HEK293 (cell line): ENCODE results near the gene SLC2A5.

Source experiments
- CTCF ChIA-PET: fragments of 350-600 bp; formaldehyde crosslinking; extraction: SDS; loops from one replicate; lab custom pipeline; 2021; ENCODE audit warnings: antibody characterized with exemption; lab: Yijun Ruan, JAX
- POLR2A ChIA-PET: fragments of 300-600 bp; formaldehyde crosslinking; extraction: SDS; loops from one replicate; lab custom pipeline; 2020; ENCODE audit warnings: antibody characterized with exemption, inconsistent platforms; lab: Yijun Ruan, JAX
- H3K27ac ChIP-seq: fragments of 200-500 bp; sonication (Bioruptor generic); 2 replicates; pipeline ENCODE4 v1.5.1; 2014; ENCODE audit warnings: low read depth, low read length, control low read depth, inconsistent platforms; ENCODE audit errors: extremely low read depth
- H3K36me3 ChIP-seq, 2 experiments: fragments of 200-500 bp in 1 of 2; sonication (Bioruptor generic) in 1 of 2; 1 replicate in 1 of 2; 2 replicates in 1 of 2; pipeline ENCODE4 v1.5.1; 2014 to 2017; ENCODE audit warnings: inconsistent platforms in 2 of 2, low read length in 2 of 2; ENCODE audit not compliant: control insufficient read depth in 2 of 2, insufficient read depth in 1 of 2
- H3K4me1 ChIP-seq: fragments of 200-500 bp; sonication (Bioruptor generic); 2 replicates; pipeline ENCODE4 v1.5.1; 2014; ENCODE audit warnings: mild to moderate bottlenecking, low read length, inconsistent platforms; ENCODE audit not compliant: control insufficient read depth, insufficient read depth
- H3K4me3 ChIP-seq: 2 replicates; pipeline ENCODE4 v1.5.1; 2011; ENCODE audit warnings: low read depth, mild to moderate bottlenecking, control low read depth, low read length, moderate library complexity
- H3K9me3 ChIP-seq: fragments of 200-500 bp; sonication (Bioruptor generic); 2 replicates; pipeline ENCODE4 v1.5.1; 2014; ENCODE audit warnings: low read depth, low read length, inconsistent platforms; ENCODE audit not compliant: control insufficient read depth, insufficient read depth
- CTCF ChIP-seq: fragments of 450-650 bp; formaldehyde crosslinking; IDR thresholded peaks from 2 replicates; pipeline ENCODE4 v1.5.1; 2016; ENCODE audit warnings: missing biosample characterization, missing genetic modification characterization
- OSR2 ChIP-seq: fragments of 450-650 bp; formaldehyde crosslinking; IDR thresholded peaks from 2 replicates; pipeline ENCODE4 v1.5.1; 2016; ENCODE audit warnings: missing biosample characterization, missing genetic modification characterization
- TCF7L2 ChIP-seq: IDR thresholded peaks from 2 replicates; pipeline ENCODE4 v1.6.1; 2011; ENCODE audit warnings: low read depth, mild to moderate bottlenecking, inconsistent platforms, low read length, moderate library complexity, borderline replicate concordance
- ZBTB10 ChIP-seq: fragments of 450-650 bp; formaldehyde crosslinking; IDR thresholded peaks from 2 replicates; pipeline ENCODE4 v1.5.1; 2016; ENCODE audit warnings: missing biosample characterization, missing genetic modification characterization
- ZNF354C ChIP-seq: fragments of 450-650 bp; formaldehyde crosslinking; IDR thresholded peaks from 2 replicates; pipeline ENCODE4 v1.5.1; 2016; ENCODE audit warnings: missing biosample characterization, missing genetic modification characterization, low read depth, borderline replicate concordance
- ZNF366 ChIP-seq: fragments of 450-650 bp; formaldehyde crosslinking; conservative IDR thresholded peaks from 2 replicates; pipeline ENCODE4 v1.5.1; 2016; ENCODE audit warnings: missing biosample characterization, missing genetic modification characterization
- ZNF398 ChIP-seq: fragments of 450-650 bp; formaldehyde crosslinking; IDR thresholded peaks from 2 replicates; pipeline ENCODE4 v1.5.1; 2017; ENCODE audit warnings: missing biosample characterization, missing genetic modification characterization
- ZNF426 ChIP-seq: fragments of 450-650 bp; formaldehyde crosslinking; IDR thresholded peaks from 2 replicates; pipeline ENCODE4 v1.5.1; 2017; ENCODE audit warnings: missing biosample characterization, missing genetic modification characterization, mild to moderate bottlenecking, inconsistent platforms, moderate library complexity
- ZNF513 ChIP-seq: fragments of 450-650 bp; IDR thresholded peaks from 2 replicates; pipeline ENCODE4 v1.5.1; 2018; ENCODE audit warnings: missing biosample characterization, missing genetic modification characterization
- ZNF514 ChIP-seq: fragments of 450-650 bp; formaldehyde crosslinking; IDR thresholded peaks from 2 replicates; pipeline ENCODE4 v1.5.1; 2016; ENCODE audit warnings: missing biosample characterization, missing genetic modification characterization
- ZNF530 ChIP-seq: fragments of 450-650 bp; formaldehyde crosslinking; IDR thresholded peaks from 2 replicates; pipeline ENCODE4 v1.5.1; 2016; ENCODE audit warnings: low read depth, missing biosample characterization, missing genetic modification characterization
- ZNF704 ChIP-seq: fragments of 450-650 bp; formaldehyde crosslinking; IDR thresholded peaks from 2 replicates; pipeline ENCODE4 v1.5.1; 2016; ENCODE audit warnings: missing biosample characterization, missing genetic modification characterization
- ZNF768 ChIP-seq: fragments of 450-650 bp; formaldehyde crosslinking; IDR thresholded peaks from 2 replicates; pipeline ENCODE4 v1.5.1; 2018; ENCODE audit warnings: missing biosample characterization, mild to moderate bottlenecking, missing genetic modification characterization
- ZNF843 ChIP-seq: fragments of 450-650 bp; formaldehyde crosslinking; IDR thresholded peaks from 2 replicates; pipeline ENCODE4 v1.5.1; 2016; ENCODE audit warnings: missing biosample characterization, missing genetic modification characterization
- ZSCAN4 ChIP-seq: fragments of 450-650 bp; formaldehyde crosslinking; IDR thresholded peaks from 2 replicates; pipeline ENCODE4 v1.5.1; 2017; ENCODE audit warnings: missing biosample characterization, missing genetic modification characterization

The SLC2A5 gene

GRCh38 chr1:9018333-9018732, 51.1 kb downstream of the SLC2A5 start (continued):
- TF ChIP-seq ZNF514 (no peak), ZNF843 (tag by site-specific recombination) (no peak), OSR2 (no peak)

- POLR2A ChIA-PET, result interaction anchor here (0.8 kb wide), 1 partner anchor 456 kb away, joined by 4 read pairs; no protein-coding TSS in a partner anchor
- CTCF ChIA-PET, result interaction anchor here (0.6 to 3.0 kb wide), 3 partner anchors 12 to 76 kb away, joined by 3 to 26 read pairs (median 9); no protein-coding TSS in a partner anchor
- H3K4me3 ChIP-seq, result no peak overlapping the region
- no peaks in the 10 kb centered on the region for H3K9me3 ChIP-seq
- H3K36me3 ChIP-seq, result no peaks in the 10 kb centered on the region
- H3K4me1 ChIP-seq, result no peaks in the 10 kb centered on the region
- TF ChIP-seq ZNF398 (tag by site-specific recombination) (no peak), ZNF366 (tag by site-specific recombination) (peak; percentile 72)
- no peak overlapping the region for H3K27ac ChIP-seq
Observed at GRCh38 chr1:9016455-9016854, 53.0 kb downstream of the SLC2A5 start.

- Histone ChIP-seq H3K4me1 (no peaks in the 10 kb centered on the region), H3K9me3 (no peaks in the 10 kb centered on the region), H3K4me3 (no peak overlapping the region), H3K27ac (no peak overlapping the region), H3K36me3 (no peaks in the 10 kb centered on the region)
- TF ChIP-seq ZNF768 (tag by site-specific recombination) (no peak), ZSCAN4 (no peak), ZNF354C (tag by site-specific recombination) (no peak), ZNF704 (no peak), ZNF530 (no peak)
- ChIA-PET CTCF (interaction anchor here (0.5 to 3.0 kb wide), 5 partner anchors 8 to 1347 kb away, joined by 3 to 26 read pairs (median 3); no protein-coding TSS in a partner anchor), POLR2A (no interaction called here)
Observed at GRCh38 chr1:9014475-9015375, 54.7 kb downstream of the SLC2A5 start.

- CTCF ChIA-PET, result interaction anchor here (1.5 to 3.0 kb wide), 2 partner anchors 9 to 51 kb away, joined by 3 to 26 read pairs; no protein-coding TSS in a partner anchor
- TF ChIP-seq TCF7L2 (no peak), CTCF (tag by site-specific recombination) (no peak), ZBTB10 (no peak), ZNF513 (tag by site-specific recombination) (no peak), ZNF426 (tag by site-specific recombination) (no peak)
Observed at GRCh38 chr1:9013819-9014218, 55.6 kb downstream of the SLC2A5 start.

More at GRCh38 chr1:9013819-9014218, 55.6 kb downstream of the SLC2A5 start:
- no peaks in the 10 kb centered on the region for H3K4me1 ChIP-seq
- H3K4me3 ChIP-seq, result no peak overlapping the region
- POLR2A ChIA-PET, result no interaction called here
- H3K27ac ChIP-seq, result no peak overlapping the region
- H3K36me3 ChIP-seq, result no peaks in the 10 kb centered on the region
- no peaks in the 10 kb centered on the region for H3K9me3 ChIP-seq
